ENCODE measurements around the gene LCORL. TPM values are rescaled to one million over a fixed set of nuclear protein-coding genes. Genes with fewer than 3 reads are reported as not detected.

Gene LCORL
- total RNA-seq, 1 donor from 2014 or later = 20.8 TPM

DNA sequence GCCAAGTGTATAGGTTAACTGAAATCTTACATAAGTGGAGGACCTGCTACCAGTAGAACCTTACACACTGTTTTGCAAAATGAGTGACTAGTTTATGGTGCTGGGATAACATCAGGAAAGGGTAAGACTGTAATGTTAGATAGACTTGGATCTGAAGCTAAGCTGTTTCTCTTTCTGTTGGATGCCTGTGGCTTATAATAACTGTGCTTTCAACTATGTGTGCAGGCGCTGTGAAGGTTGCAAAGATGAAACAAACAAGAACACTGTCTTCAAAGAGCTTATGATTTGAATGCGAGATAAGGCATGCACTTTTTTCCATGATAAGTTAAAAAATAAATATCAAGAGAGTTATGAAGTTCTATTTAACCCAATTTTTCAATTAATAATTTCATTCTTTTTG, 34.5 kb upstream of the LCORL start:
- H3K36me3 Mint-ChIP-seq = no peaks in the 10 kb centered on the region
- H3K27me3 Mint-ChIP-seq = peaks cover 12% of the 10 kb centered on the region
- TF ChIP-seq, protein P1, sequence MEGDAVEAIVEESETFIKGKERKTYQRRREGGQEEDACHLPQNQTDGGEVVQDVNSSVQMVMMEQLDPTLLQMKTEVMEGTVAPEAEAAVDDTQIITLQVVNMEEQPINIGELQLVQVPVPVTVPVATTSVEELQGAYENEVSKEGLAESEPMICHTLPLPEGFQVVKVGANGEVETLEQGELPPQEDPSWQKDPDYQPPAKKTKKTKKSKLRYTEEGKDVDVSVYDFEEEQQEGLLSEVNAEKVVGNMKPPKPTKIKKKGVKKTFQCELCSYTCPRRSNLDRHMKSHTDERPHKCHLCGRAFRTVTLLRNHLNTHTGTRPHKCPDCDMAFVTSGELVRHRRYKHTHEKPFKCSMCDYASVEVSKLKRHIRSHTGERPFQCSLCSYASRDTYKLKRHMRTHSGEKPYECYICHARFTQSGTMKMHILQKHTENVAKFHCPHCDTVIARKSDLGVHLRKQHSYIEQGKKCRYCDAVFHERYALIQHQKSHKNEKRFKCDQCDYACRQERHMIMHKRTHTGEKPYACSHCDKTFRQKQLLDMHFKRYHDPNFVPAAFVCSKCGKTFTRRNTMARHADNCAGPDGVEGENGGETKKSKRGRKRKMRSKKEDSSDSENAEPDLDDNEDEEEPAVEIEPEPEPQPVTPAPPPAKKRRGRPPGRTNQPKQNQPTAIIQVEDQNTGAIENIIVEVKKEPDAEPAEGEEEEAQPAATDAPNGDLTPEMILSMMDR (conservative IDR thresholded peaks at IDR 0.05) = no peak
- H3K27ac Mint-ChIP-seq = no peak overlapping the region
- no peak overlapping the region for H3K4me3 Mint-ChIP-seq
- DNase-seq (ENCODE audit: extremely low spot score, unreplicated experiment) = no peak
- no peaks in the 10 kb centered on the region for H3K4me1 Mint-ChIP-seq (ENCODE audit: unreplicated experiment)
- H3K9me3 Mint-ChIP-seq = no peaks in the 10 kb centered on the region

DNA sequence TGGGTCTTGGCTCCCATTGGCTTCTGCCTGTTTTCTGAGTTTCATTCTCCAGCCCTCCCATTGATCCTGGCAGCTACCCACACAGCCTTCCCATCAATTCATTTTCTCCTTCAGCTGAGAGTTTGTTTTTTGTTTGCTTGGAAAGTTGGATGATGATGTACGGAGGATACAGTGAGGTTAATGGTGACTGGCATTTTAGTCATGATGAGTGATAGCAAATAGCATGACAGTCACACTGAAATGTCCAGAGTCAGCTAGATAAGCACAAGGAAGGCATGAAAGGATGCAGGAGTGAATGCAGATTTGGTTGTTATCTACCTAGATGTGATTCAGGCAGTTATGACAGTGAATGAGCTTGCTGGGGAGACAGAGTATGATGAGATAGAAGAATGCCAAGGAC, 30.6 kb upstream of the LCORL start:
- Mint-ChIP-seq H3K36me3 (no peaks in the 10 kb centered on the region), H3K27me3 (peaks cover 3% of the 10 kb centered on the region), H3K9me3 (no peaks in the 10 kb centered on the region), H3K4me3 (no peak overlapping the region), H3K4me1 (ENCODE audit: unreplicated experiment) (no peaks in the 10 kb centered on the region), H3K27ac (no peak overlapping the region)
- no peak for DNase-seq (ENCODE audit: extremely low spot score, unreplicated experiment)
- TF ChIP-seq, protein P1 (conservative IDR thresholded peaks at IDR 0.05) = no peak

DNA sequence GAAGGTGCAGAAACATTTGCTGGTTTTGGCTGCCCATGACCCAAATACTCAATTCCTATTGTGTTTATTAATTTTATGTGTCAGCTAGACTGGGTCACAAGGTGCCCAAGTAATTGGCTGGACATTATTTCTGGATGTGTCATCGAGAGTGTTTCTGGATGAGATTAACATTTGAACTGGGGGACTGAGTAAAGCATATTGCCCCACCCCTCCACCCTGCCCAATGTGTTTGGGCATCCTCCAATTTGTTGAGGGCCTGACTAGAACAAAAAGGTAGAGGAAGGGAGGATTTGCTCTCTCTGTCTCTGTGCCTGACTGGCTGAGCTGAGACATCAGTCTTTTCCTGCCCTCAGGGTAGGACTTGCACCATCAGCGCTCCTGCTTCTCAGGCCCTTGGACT, 29.7 kb upstream of the LCORL start:
- DNase-seq (ENCODE audit: extremely low spot score, unreplicated experiment) = no peak
- Mint-ChIP-seq H3K36me3 (no peaks in the 10 kb centered on the region), H3K4me3 (no peak overlapping the region), H3K4me1 (ENCODE audit: unreplicated experiment) (no peaks in the 10 kb centered on the region), H3K9me3 (no peaks in the 10 kb centered on the region), H3K27me3 (peaks cover 3% of the 10 kb centered on the region), H3K27ac (no peak overlapping the region)
- TF ChIP-seq, protein P1 (conservative IDR thresholded peaks at IDR 0.05) = no peak

DNA sequence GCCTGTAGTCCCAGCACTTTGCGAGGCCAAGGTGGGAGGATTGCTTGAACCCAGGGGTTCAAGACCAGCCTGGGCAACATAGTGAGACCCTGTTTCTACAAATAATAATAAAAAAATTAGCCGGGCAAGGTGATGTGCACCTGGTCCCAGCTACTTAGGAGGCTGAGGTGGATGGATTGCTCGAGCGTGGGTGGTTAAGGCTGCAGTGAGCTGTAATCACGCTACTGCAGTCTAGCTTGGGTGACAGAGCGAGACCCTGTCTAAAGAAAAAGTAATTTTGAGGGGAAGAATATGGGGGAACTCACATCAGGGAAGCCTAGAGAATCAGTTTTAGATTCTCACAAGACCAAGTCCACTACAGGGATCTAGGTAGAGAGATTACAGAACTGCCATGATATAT, 28.9 kb upstream of the LCORL start:
- no peak for DNase-seq (ENCODE audit: extremely low spot score, unreplicated experiment)
- Mint-ChIP-seq H3K4me3 (no peak overlapping the region), H3K27me3 (peaks cover 3% of the 10 kb centered on the region), H3K9me3 (no peaks in the 10 kb centered on the region), H3K36me3 (no peaks in the 10 kb centered on the region), H3K4me1 (ENCODE audit: unreplicated experiment) (no peaks in the 10 kb centered on the region), H3K27ac (no peak overlapping the region)
- TF ChIP-seq, protein P1 (conservative IDR thresholded peaks at IDR 0.05) = no peak

DNA sequence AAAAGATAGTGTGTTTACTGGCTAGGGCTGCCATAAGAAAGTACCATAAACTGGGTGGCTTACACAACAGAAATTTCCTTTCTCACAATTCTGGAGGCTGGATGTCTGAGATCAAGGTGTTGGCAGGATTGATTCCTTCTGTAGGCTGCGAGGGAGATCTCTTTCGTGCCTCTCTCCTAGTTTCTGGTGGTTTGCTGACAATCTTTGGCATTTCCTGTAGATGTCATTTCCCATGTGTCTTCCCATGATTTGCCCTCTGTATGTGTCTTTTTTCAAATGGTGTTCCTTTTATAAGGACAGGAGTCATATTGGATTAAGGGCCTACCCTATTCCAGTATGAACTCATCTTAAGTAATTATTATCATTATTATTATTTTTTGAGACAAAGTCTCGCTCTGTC, 27.9 kb upstream of the LCORL start:
- no peak for DNase-seq (ENCODE audit: extremely low spot score, unreplicated experiment)
- Mint-ChIP-seq H3K9me3 (no peaks in the 10 kb centered on the region), H3K4me1 (ENCODE audit: unreplicated experiment) (no peaks in the 10 kb centered on the region), H3K27ac (no peak overlapping the region), H3K27me3 (peaks cover 3% of the 10 kb centered on the region), H3K4me3 (no peak overlapping the region), H3K36me3 (no peaks in the 10 kb centered on the region)
- TF ChIP-seq, protein P1 (conservative IDR thresholded peaks at IDR 0.05) = no peak

DNA sequence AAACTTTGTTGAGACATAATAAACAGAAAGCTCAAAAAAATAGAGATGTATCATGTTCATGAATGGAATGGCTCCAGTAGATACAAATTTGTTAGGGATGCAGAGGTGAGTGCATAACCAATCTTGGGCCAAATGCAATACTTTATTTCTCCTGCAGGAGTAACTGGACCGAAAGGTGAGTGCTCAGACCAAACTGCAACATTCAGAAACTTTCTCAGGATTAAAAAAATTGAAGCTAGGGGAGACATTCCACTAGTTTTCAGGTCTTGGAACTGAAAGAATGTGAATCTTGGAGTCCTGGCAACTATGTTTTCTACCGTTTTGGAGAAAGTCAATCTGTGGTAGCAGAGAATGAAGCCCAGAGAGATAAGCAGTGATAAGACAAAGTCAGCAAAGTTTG, 21.2 kb upstream of the LCORL start:
- Mint-ChIP-seq H3K27me3 (peaks cover 3% of the 10 kb centered on the region), H3K9me3 (no peaks in the 10 kb centered on the region), H3K4me3 (no peak overlapping the region), H3K4me1 (ENCODE audit: unreplicated experiment) (no peaks in the 10 kb centered on the region), H3K27ac (no peak overlapping the region), H3K36me3 (no peaks in the 10 kb centered on the region)
- no peak for DNase-seq (ENCODE audit: extremely low spot score, unreplicated experiment)
- TF ChIP-seq, protein P1 (conservative IDR thresholded peaks at IDR 0.05) = peak; percentile 58
